ENCODE data around the gene SIRT2. TPM values are rescaled to one million over a fixed set of nuclear protein-coding genes. Genes with fewer than 3 reads are reported as not detected.
A peak's percentile ranks its signal among the peaks of the same experiment; 100 is the strongest.

SIRT2 gene
- total and polyA plus RNA-seq, 2 of the 13 experiments (the other 11 are each of a cell fraction or from before 2014, with no cell fraction given): 22.3 to 26.1 TPM

DNA sequence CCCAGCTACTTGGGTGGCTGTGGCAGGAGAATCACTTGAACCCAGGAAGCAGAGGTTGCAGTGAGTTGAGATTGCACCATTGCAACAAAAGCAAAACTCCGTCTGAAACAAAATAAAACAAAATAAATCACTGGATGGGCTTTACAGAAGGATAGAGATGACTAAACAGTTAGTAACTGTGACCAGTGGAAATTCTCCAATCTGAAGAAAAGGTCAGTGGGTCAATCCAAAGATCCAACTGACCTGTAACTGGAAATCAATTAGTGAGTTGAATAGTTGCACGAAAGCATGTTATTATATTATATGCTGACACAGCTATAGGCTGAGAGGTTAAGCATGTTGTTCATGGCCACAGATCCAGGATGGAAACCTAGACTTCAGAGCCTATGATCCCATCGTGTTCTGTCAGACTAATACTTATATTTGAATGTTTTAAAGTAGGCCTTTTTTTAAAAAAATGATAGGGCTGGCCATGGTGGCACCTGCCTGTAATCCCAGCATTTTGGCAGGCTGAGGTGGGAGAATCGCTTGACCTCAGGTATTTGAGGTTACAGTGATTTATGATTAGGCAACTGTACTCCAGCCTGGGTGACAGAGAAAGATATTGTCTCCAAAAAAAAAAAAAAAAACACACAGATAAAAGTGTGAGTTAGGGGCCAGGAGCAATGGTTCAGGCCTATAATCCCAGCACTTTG is 69.2 kb downstream of the SIRT2 start:
- CTCF ChIA-PET (ENCODE audit: low intra/inter-chr PET ratio, low total read pairs): no interaction called here
- Histone ChIP-seq H3K4me1 (ENCODE audit: insufficient read depth, low read length) (peaks cover 46% of the 10 kb centered on the region), H3K4me3 (replicated peaks in 1 of 3; ENCODE audit: insufficient read depth in 1 of 3, low read depth in 2 of 3, low read length in 3 of 3) (no peak overlapping the region; a peak in 1 of 6 replicates), H3K9me3 (ENCODE audit: low read length) (no peaks in the 10 kb centered on the region), H4K20me1 (ENCODE audit: insufficient read depth, low read length) (no peaks in the 10 kb centered on the region), H3K79me2 (ENCODE audit: insufficient read depth, low read length) (peaks cover 8% of the 10 kb centered on the region), H3K27me3 (ENCODE audit: control insufficient read depth in 1 of 2, insufficient read depth in 2 of 2, low read length in 2 of 2) (no peaks in the 10 kb centered on the region; a peak in 1 of 5 replicates), H3K4me2 (ENCODE audit: low read depth, low read length) (peak overlapping the region; percentile 94), H3K9ac (ENCODE audit: insufficient read depth, low read depth, low read length) (peak overlapping the region; percentile 95; the same call in 1 of the 2 replicates), H3K36me3 (replicated peaks in 1 of 2; ENCODE audit: control insufficient read depth in 1 of 2, insufficient read depth in 2 of 2, low read length in 2 of 2) (peaks cover 6 to 19% of the 10 kb centered on the region in 2 experiments; a peak in 4 of 5 replicates), H2AFZ (ENCODE audit: low read length) (no peak overlapping the region), H3K27ac (ENCODE audit: extremely low read length, insufficient read depth, low read length) (peak overlapping the region; percentile 27)
- no TSS peak for BruUV-seq (replicated peaks)
- intact Hi-C loops (cut with micrococcal nuclease; ENCODE audit: unreplicated experiment): loop anchor here (2.0 to 10.0 kb wide), 3 partner anchors 21 to 175 kb away; no protein-coding TSS in a partner anchor
- in situ Hi-C loops (cut with HindIII; ENCODE audit: extremely low pct_ligation_motif_present, low pct_unique_long_range_greater_than_20kb): loop anchor here (5.0 kb wide), 1 partner anchor 88 kb away; the partner anchor contains the start of gene CAPN12
- FAIRE-seq (no peak), ATAC-seq (no peak), DNase-seq (ENCODE audit: low spot score) (no peak)
- WGBS (ENCODE audit: low lambda C conversion rate): 89% methylated on average over 4 of the region's 4 CpGs
- POLR2A ChIA-PET: interaction anchor here (1.9 to 6.2 kb wide), 6 partner anchors 9 to 177 kb away, joined by 4 to 148 read pairs (median 17); partner anchors contain the start of genes HNRNPL, MRPS12 and SARS2
- TF ChIP-seq, protein P1, sequence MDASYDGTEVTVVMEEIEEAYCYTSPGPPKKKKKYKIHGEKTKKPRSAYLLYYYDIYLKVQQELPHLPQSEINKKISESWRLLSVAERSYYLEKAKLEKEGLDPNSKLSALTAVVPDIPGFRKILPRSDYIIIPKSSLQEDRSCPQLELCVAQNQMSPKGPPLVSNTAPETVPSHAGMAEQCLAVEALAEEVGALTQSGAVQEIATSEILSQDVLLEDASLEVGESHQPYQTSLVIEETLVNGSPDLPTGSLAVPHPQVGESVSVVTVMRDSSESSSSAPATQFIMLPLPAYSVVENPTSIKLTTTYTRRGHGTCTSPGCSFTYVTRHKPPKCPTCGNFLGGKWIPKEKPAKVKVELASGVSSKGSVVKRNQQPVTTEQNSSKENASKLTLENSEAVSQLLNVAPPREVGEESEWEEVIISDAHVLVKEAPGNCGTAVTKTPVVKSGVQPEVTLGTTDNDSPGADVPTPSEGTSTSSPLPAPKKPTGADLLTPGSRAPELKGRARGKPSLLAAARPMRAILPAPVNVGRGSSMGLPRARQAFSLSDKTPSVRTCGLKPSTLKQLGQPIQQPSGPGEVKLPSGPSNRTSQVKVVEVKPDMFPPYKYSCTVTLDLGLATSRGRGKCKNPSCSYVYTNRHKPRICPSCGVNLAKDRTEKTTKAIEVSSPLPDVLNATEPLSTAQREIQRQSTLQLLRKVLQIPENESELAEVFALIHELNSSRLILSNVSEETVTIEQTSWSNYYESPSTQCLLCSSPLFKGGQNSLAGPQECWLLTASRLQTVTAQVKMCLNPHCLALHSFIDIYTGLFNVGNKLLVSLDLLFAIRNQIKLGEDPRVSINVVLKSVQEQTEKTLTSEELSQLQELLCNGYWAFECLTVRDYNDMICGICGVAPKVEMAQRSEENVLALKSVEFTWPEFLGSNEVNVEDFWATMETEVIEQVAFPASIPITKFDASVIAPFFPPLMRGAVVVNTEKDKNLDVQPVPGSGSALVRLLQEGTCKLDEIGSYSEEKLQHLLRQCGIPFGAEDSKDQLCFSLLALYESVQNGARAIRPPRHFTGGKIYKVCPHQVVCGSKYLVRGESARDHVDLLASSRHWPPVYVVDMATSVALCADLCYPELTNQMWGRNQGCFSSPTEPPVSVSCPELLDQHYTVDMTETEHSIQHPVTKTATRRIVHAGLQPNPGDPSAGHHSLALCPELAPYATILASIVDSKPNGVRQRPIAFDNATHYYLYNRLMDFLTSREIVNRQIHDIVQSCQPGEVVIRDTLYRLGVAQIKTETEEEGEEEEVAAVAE (CRISPR knock-in tag; IDR thresholded peaks at IDR 0.05; ENCODE audit: borderline replicate concordance): no peak
- TF ChIP-seq GFI1 (CRISPR knock-in tag; IDR thresholded peaks at IDR 0.05; ENCODE audit: borderline replicate concordance): peak; percentile 91
- no peak; the same call in 1 of the 2 replicates for TF ChIP-seq GATAD2A (CRISPR knock-in tag; IDR thresholded peaks at IDR 0.05)
- TF ChIP-seq HMG20B (CRISPR knock-in tag; conservative IDR thresholded peaks at IDR 0.05): peak; percentile 72; the same call in 1 of the 2 replicates
- TF ChIP-seq TCF7L2 (IDR thresholded peaks at IDR 0.05; ENCODE audit: low read depth, low read length): no peak
- TF ChIP-seq DR1 (CRISPR knock-in tag; IDR thresholded peaks at IDR 0.05): no peak
- no peak for TF ChIP-seq SNRNP70 (IDR thresholded peaks at IDR 0.05; ENCODE audit: low read depth, low read length)
- TF ChIP-seq ZFP41 (CRISPR knock-in tag; IDR thresholded peaks at IDR 0.05; ENCODE audit: borderline replicate concordance): no peak
- TF ChIP-seq TAF15 (IDR thresholded peaks at IDR 0.05; ENCODE audit: low read depth, low read length, poor library complexity, severe bottlenecking): no peak
- TF ChIP-seq, protein P2, sequence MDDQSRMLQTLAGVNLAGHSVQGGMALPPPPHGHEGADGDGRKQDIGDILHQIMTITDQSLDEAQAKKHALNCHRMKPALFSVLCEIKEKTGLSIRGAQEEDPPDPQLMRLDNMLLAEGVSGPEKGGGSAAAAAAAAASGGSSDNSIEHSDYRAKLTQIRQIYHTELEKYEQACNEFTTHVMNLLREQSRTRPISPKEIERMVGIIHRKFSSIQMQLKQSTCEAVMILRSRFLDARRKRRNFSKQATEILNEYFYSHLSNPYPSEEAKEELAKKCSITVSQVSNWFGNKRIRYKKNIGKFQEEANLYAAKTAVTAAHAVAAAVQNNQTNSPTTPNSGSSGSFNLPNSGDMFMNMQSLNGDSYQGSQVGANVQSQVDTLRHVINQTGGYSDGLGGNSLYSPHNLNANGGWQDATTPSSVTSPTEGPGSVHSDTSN (CRISPR knock-in tag; IDR thresholded peaks at IDR 0.05; ENCODE audit: borderline replicate concordance): no peak
- TF ChIP-seq TMF1 (CRISPR knock-in tag; IDR thresholded peaks at IDR 0.05; ENCODE audit: low read depth): no peak
- no peak for TF ChIP-seq HES4 (CRISPR knock-in tag; IDR thresholded peaks at IDR 0.05; ENCODE audit: borderline replicate concordance)
- TF ChIP-seq MAFF (IDR thresholded peaks at IDR 0.05; ENCODE audit: low read depth, low read length): peak; percentile 84
- TF ChIP-seq NCOA1 (CRISPR knock-in tag; IDR thresholded peaks at IDR 0.05): no peak

Data from HepG2 (cell line).